ENCODE results near the gene MYO1E.
"Not testable (repeated sequence)": the region's sequence is repeated elsewhere in the genome, so short reads cannot be mapped to it uniquely, and the experiment has no call there.

MYO1E gene

GRCh38 chr15:59133929-59134427 lies 238.7 kb downstream of the MYO1E start:
- DNase-seq (ENCODE audit: low read depth, low spot score): no peak

- DNase-seq (ENCODE audit: low read depth, low spot score): no peak
These were observed 240.6 kb downstream of the MYO1E start for GRCh38 chr15:59131969-59132562.

GRCh38 chr15:59131456-59131855 lies 241.2 kb downstream of the MYO1E start:
- no peak for DNase-seq (ENCODE audit: low read depth, low spot score)

GRCh38 chr15:59127255-59127654 lies 245.4 kb downstream of the MYO1E start:
- not testable (repeated sequence) for DNase-seq (ENCODE audit: low read depth, low spot score)

GRCh38 chr15:59125683-59126082 lies 247.0 kb downstream of the MYO1E start:
- DNase-seq (ENCODE audit: low read depth, low spot score): not testable (repeated sequence)

- DNase-seq (ENCODE audit: low read depth, low spot score): no peak
These were observed 248.4 kb downstream of the MYO1E start for GRCh38 chr15:59124261-59124660.

- no peak for DNase-seq (ENCODE audit: low read depth, low spot score)
These were observed 251.7 kb downstream of the MYO1E start for GRCh38 chr15:59120937-59121336.

- DNase-seq (ENCODE audit: low read depth, low spot score): no peak
These were observed 253.0 kb downstream of the MYO1E start for GRCh38 chr15:59119625-59120024.

GRCh38 chr15:59116771-59117170 lies 255.9 kb downstream of the MYO1E start:
- DNase-seq (ENCODE audit: low read depth, low spot score): no peak

GRCh38 chr15:59116141-59116540 lies 256.5 kb downstream of the MYO1E start:
- no peak for DNase-seq (ENCODE audit: low read depth, low spot score)

- DNase-seq (ENCODE audit: low read depth, low spot score): no peak
These were observed 257.6 kb downstream of the MYO1E start for GRCh38 chr15:59115047-59115446.

- DNase-seq (ENCODE audit: low read depth, low spot score): no peak
These were observed 261.4 kb downstream of the MYO1E start for GRCh38 chr15:59111251-59111650.

- DNase-seq (ENCODE audit: low read depth, low spot score): no peak
These were observed 266.8 kb downstream of the MYO1E start for GRCh38 chr15:59105854-59106253.

GRCh38 chr15:59104912-59105732 lies 267.5 kb downstream of the MYO1E start, which contains the start of gene CCNB2:
TSS of gene CCNB2 (plus strand) at chr15:59105146. CDS start at chr15:59105269, 123 bp downstream.
- DNase-seq (ENCODE audit: low read depth, low spot score): peak; percentile 68

GRCh38 chr15:59104602-59104911 lies 268.1 kb downstream of the MYO1E start:
- no peak for DNase-seq (ENCODE audit: low read depth, low spot score)

- DNase-seq (ENCODE audit: low read depth, low spot score): no peak
These were observed 273.4 kb downstream of the MYO1E start for GRCh38 chr15:59099162-59099685.

GRCh38 chr15:59096429-59096828 lies 276.2 kb downstream of the MYO1E start:
- no peak for DNase-seq (ENCODE audit: low read depth, low spot score)

GRCh38 chr15:59094077-59094476 lies 278.6 kb downstream of the MYO1E start:
- DNase-seq (ENCODE audit: low read depth, low spot score): no peak

- DNase-seq (ENCODE audit: low read depth, low spot score): no peak
These were observed 284.9 kb downstream of the MYO1E start for GRCh38 chr15:59087731-59088130.

All from brain pericyte (primary cell).